Measurements from ENCODE around the gene HIPK4.
"Not testable (repeated sequence)": the region's sequence is repeated elsewhere in the genome, so short reads cannot be mapped to it uniquely, and the experiment has no call there.

HIPK4 gene

DNA sequence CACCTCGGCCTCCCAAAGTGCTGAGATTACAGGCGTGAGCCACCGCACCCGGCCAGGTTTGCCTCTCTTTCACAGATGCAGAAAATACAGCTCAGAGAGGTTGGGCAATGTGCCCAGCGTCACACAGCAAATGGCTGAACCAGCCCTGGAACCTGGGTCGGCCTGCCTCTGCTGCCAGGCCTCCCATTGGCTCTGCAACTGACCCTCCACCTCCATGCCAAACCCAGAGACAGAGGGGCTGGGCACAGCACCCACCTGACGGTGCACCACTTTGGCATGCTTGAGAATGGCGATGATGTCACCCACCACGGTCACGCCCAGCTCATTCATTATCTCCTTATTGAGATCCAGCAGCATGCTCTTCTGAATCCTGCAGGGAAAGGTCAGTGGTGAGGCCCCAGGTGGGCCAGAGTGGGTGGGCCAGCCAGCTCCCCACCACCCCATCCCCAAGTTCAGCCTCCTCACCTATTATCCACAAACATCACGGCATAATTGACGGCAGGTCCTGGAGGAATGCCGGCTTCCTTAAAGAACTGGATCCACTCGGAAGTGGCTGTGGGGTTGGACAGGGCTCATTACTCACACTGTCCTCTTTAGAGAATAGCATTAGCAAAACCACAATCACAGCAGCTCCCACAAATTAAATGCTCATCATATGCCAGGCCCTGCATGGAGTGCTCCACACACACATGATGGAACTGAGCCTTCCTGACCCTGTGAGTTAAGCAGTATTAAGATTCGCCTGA, 54.0 kb downstream of the HIPK4 start:
- DNase-seq: no peak

DNA sequence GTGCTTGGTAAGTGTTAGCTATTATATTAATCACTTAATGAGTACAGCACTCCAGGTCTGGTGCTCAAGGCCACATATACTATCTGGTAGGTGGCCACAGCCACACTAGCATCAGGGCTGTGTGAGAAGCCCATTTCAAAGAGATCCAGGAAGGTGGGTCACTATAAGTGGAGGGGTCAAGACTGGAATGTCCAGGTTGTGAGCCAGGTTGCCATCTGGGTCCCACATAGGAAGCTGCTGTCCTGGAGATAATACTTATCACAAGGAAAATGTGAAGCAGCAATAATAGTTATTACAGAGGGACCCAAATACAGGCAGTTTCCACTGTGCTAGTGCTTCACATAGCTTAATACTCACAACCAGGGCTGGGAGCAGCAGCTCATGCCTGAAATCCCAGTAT, 54.9 kb downstream of the HIPK4 start:
- no peak for DNase-seq

DNA sequence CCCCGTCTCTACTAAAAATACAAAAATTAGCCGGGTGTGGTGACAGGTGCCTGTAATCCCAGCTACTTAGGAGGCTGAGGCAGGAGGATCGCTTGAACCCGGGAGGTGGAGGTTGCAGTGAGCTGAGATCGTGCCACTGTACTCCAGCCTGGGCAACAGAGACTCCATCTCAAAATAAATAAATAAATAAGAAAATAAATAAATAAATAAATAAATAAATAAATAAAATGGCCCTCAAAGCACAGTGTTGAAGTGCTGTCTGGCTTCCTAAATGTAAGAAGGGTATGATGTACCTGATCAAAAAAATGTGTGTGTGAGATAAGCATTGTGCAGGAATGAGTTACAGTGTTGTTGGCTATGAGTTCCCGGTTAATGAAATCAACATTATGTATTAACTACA, 56.9 kb downstream of the HIPK4 start:
- not testable (repeated sequence) for DNase-seq

DNA sequence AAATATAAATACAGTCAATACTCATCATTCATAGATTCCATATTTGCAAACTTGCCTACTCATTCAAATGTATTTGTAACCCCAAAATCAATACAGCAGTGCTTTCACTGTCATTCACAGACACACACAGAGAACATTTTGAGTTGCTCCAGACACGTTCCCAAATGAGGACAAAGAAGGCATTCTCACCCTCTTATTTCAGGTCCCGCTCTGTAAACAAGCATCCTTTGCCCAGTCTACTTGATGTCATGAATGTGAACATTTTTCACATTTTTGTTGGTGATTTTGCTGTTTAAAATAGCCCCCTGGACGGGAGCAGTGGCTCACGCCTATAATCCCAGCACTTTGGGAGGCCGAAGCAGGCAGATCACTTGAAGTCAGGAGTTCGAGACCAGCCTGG, 57.3 kb downstream of the HIPK4 start:
- DNase-seq: no peak

DNA sequence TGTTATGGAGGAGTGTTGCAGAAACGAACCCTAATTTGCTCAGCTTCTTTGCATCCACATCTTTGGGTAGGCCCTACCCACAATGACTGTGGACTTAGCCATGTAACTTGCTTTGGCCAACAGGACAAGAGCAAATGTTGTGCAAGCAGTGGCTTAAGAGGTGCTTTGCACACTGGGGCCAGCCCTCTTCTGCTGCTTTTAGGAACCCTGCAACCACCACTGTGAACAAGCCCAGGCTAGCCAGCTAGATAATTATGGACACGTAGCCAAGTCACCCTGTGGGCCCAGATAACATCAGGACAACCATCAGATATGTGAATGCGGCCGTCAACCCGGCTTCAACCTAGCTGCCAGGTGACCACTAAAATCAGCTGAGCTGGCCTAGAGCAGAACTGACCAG, 58.9 kb downstream of the HIPK4 start:
- no peak for DNase-seq
